DLD1 (cell line): Measurements from ENCODE around the gene TLR5.

ENCODE experiments used
- in situ Hi-C: cut with HindIII; loops from 2 replicates; pipeline ENCODE4 v1.10.0; 2017; ENCODE audit warnings: low sequenced_read_pairs

Gene TLR5

DNA sequence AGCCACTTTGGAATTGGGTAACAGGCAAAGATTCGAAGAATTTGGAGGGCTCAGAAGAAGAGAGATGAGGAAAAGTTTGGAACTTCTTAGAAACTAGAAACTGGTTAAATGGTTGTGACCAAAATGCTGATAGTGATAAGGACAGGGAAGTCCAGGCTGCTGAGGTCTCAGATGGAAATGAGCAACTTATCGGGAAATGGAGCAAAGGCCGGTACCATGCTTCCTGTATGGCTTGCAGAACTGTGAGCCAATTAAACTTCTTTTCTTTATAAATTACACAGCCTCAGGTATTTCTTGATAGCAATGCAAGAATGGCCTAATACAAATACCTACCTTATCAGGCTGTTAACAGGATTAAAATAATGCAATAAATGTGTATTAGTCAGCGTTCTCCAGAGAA lies 9.4 kb upstream of the TLR5 start:
- in situ Hi-C loops = no loop called here

DNA sequence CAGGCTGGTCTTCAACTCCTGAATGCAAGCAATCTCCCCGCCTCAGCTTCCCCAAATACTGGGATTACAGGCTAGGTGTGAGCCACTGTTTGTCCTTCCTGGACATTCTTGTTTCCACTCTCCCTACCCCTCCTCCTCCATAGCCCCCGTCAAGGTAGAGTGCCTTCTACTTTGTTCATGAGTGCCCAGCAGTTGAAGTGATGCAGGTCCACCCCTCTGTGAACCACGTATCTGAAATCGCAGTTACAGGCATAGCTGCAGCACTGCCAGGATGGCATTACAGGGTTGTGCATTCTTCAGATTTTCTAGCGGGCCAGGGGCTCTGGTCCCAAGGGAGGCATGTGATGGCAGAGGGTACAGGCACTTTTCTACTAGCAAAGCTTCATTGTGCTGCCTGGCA lies 7.4 kb upstream of the TLR5 start:
- in situ Hi-C loops = no loop called here

GRCh38 chr1:223147873-223148272 lies 4.8 kb upstream of the TLR5 start:
- in situ Hi-C loops = no loop called here

- in situ Hi-C loops = no loop called here
These were observed 4.4 kb upstream of the TLR5 start for GRCh38 chr1:223147409-223147808.

- in situ Hi-C loops = no loop called here
These were observed 3.7 kb upstream of the TLR5 start for GRCh38 chr1:223146745-223147144.

DNA sequence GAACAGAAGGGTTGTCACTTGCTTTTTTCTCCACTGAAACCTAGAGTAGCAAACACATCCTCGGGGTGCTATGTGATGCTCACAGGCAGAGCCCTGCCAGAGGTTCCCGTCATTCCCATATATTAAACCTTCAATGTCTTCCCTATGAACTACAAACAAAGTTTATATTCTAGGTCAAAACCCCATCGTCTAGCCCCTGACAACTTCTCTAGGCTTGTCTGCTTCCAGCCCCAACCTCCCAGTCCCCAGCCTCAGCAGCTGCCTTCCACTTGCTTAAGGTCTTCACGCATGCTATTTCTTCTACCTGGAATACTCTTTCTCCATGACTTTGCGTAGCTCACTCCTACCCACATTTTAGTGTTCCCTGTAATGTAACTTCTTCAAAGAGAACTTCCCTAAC lies 1.9 kb upstream of the TLR5 start:
- in situ Hi-C loops = no loop called here

GRCh38 chr1:223144431-223144830 lies 1.4 kb upstream of the TLR5 start:
- in situ Hi-C loops = no loop called here

GRCh38 chr1:223143537-223144248 lies 645 bp upstream of the TLR5 start:
- in situ Hi-C loops = no loop called here

DNA sequence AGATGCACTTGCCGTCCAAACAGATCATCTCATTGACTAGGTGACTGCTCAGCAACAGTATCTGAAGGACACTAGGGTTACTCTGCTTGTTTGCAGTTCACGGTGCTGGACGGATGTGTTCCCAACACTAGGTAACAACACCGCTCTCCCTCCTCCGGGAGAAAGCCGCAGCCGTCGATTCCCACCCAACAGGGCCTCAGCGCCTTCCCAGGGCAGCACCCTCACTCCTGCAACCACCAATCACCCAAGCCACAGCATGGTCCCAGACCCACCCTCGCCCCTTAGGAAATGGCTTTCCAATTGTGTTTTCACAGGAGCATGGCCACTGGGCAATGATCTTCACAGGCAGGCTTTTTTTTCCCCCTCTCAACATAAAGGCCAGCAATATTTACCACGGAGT lies 779 bp downstream of the TLR5 start:
- in situ Hi-C loops = no loop called here

DNA sequence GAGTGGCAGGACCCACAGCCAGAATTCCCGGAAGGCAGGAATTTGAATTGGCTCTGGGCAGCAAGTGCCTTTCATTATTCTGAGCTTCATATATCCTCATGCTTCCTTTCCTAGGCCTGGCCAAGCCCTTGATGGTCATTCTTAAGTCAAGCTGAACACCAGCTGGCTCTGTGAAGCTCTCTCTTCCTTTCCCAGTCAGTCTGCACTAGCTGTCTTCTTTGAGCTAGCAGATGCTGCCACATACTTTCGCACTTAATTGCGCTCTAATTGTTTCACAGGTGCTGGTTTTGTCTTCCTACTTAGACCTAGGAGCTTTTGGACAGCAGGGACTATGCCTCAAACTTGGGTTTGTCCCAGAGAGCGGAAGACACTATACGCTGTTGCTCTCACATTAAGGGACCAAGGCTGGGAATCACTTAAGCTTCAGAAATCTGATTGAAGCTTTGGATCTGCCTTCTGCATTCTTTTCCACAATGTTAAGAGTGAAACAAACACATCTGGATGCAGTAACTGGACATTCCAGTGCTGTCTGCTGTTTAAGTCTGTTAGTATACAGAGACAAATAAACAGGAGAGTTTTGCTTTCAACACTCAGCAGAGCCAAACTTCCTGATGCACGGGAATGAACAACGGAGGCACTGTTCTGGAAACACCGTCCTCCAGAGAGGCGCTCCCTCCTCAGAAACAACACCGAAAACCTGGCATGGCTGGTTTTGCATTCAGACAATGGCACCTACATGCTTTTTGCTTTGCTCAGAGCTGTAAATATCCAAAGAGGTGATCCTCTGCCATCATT lies 2.2 kb downstream of the TLR5 start:
- in situ Hi-C loops = no loop called here

DNA sequence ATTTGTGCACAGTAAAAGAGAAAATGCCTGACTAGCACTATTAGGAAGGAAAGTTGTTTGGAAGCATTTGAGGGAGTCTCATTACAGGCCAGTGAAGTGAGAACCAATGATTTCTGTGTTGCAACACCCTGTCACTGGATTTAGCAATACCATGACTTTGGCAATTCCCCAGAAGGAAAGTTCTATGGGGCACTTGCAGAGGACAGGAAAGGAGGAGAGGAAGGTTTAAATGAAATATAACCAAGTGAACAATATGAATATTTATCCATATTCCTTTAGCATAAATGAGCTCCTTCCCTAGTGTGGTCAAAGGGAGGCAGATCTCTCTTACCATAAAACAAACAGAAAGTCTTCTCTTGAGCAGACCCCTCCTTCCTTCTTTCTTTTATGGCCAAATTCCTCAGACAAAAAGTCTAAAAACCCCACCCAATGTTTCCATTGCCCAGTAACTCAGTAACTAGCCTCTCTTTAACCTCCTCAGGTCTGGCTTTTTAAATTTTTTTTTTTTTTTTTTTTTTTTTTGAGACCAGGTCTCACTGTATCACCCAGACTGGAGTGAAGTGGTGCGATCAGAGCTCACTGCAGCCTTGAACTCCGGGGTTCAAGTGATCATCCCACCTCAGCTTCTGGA lies 5.5 kb downstream of the TLR5 start:
- in situ Hi-C loops = no loop called here

DNA sequence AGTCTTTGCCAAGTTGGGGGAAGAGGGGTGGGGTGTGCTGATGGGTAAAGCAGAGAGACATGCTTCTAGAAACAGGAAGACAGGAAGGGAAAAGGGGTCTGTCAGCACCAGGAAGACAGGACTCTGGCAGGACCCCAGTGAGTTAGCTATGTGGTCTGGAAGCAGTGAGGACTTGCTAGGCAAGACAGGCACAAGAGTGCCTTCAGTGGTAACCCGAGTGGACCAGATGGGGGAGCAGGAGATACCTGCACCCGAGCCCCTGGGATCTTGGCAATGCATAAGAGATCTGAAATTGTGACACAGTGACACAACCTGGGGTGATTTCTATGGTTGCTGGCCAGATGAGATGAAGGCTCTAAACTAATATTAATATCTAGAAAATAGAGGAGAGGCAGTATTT lies 7.0 kb downstream of the TLR5 start:
- in situ Hi-C loops = no loop called here

DNA sequence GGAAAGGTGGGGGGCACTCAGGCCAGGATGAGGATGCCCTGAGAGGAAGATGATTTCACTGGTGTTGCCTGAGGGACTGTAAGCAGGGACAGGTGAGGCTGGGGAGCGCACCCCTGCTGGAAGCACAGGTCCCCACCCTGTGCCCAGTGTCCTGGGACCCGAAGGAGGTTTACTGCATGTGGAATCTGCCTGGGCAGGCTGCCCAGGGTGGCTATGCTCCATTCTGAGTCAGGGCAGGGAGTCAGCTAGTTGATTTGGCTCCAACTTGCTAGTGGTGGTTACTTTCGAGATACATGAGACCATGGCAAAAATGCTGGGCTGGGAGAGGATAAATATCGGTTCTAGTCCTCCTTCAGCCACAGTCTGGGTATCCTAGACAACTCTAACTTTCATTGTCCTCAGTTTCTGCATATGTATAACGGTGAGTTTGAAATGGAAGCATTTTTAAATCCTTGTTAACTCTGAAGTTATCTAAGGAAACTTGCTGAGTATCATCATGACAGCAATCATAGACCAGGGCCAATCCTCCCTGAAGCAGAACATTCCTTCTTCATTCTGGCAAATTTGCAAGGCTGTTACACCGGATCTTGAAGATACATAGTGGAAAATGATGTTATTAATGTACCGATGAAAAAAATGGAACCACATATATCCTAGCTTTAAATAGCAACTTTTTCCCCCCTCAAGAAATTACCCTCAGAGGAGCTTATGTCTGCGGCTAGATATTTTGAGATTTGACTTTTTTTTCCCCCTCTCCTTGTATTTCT lies 7.7 kb downstream of the TLR5 start:
- in situ Hi-C loops = no loop called here

DNA sequence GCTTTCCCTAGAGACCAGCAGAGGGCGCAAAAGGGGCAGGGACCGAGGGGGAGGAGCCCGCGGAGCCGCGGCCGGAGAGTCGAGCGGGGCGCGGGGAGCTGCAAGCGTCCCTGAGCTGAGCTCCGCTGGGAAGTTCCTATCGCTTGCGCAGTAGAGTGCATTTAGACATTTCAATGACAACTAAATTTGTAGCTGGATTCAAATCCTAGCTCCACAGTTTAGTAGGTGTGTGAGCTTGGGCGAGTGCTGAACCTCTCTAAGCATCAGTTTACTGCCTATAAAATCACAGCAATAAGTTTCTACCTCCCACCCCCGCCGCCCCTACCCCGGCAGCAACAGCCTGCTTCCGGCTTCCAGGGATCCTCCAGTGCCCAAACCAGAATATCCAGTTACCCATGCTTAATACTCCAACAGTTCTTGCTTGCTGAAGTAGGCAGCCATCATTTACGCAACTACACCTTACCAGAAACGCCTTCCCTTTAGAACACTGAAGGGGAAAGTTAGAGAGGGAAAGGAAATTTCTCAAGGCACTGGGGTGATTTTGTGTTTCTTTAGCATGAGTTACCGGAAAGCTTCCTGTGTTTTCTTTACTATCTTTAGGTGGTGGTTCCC lies 9.1 kb downstream of the TLR5 start:
- in situ Hi-C loops = no loop called here

- in situ Hi-C loops = no loop called here
These were observed 9.7 kb downstream of the TLR5 start for GRCh38 chr1:223133306-223133823.

GRCh38 chr1:223129229-223129901 lies 13.7 kb downstream of the TLR5 start:
- in situ Hi-C loops = no loop called here

DNA sequence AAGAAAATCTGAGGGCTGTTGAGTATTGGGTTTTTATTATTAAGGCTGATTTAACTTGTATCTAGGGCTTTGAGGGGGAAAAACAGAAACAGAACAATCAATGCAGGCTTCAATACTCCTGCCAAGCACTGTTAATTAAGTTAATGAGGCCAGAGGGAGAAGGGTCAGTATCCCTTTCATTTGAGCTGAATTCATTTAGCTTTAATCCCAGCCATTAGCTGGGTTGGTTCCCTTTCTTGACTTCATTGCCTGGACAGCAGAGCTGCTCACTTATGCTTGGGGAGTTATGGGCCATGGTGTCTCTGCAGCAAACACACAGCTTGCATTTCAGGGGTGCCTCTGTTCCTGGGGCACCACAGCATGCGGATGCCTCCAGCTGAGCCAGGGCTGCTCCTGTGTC lies 16.3 kb downstream of the TLR5 start:
- in situ Hi-C loops = no loop called here

GRCh38 chr1:223125766-223126165 lies 17.3 kb downstream of the TLR5 start:
- in situ Hi-C loops = no loop called here

- in situ Hi-C loops = no loop called here
These were observed 19.9 kb downstream of the TLR5 start for GRCh38 chr1:223123011-223123610.

- in situ Hi-C loops = no loop called here
These were observed 24.6 kb downstream of the TLR5 start for GRCh38 chr1:223118418-223118817.
